Esophagus squamous epithelium (tissue), 4 donors: ENCODE measurements around the gene ARMC9.

Source experiments
- CTCF ChIP-seq, 6 experiments: fragments of 450-650 bp in 4 of 6; fragments of 200-600 bp in 2 of 6; sonication (generic) in 2 of 6; IDR thresholded peaks; one replicate each; pipeline ENCODE4 v1.5.1; 2016 to 2019; ENCODE audit warnings: antibody characterized with exemption in 6 of 6, mild to moderate bottlenecking in 4 of 6, moderate library complexity in 4 of 6
- POLR2A ChIP-seq, 4 donors: fragments of 450-650 bp; IDR thresholded peaks; one replicate each; pipeline ENCODE4 v1.6.1; 2017; ENCODE audit warnings: antibody characterized with exemption in 4 of 4, mild to moderate bottlenecking in 4 of 4, moderate library complexity in 3 of 4

GRCh38 chr2:231191896-231192872, 6.2 kb upstream of the ARMC9 start:
- peak in 4 of 6 experiments; percentile 20 to 49 (median 34) for TF ChIP-seq CTCF (IDR thresholded peaks at IDR 0.05)
- no peak for TF ChIP-seq POLR2A (IDR thresholded peaks at IDR 0.05)
